ENCODE measurements around the gene TAF15.
A peak's percentile ranks its signal among the peaks of the same experiment; 100 is the strongest.

TAF15 gene

GRCh38 chr17:35875072-35875799 lies 66.0 kb downstream of the TAF15 start:
- DNase-seq, result no peak

GRCh38 chr17:35875800-35876139 lies 66.5 kb downstream of the TAF15 start:
- peak; percentile 60 to 64 for DNase-seq

GRCh38 chr17:35876534-35876933 lies 67.2 kb downstream of the TAF15 start:
- DNase-seq, result no peak

GRCh38 chr17:35877345-35878029 lies 68.2 kb downstream of the TAF15 start:
- DNase-seq, result no peak

GRCh38 chr17:35878361-35878760 lies 69.1 kb downstream of the TAF15 start:
- DNase-seq, result no peak

GRCh38 chr17:35879773-35880654 lies 70.7 kb downstream of the TAF15 start, which contains the start of gene CCL5:
CCL5 (minus strand) TSS chr17:35880360.
- peak; percentile 82 to 83 for DNase-seq

- no peak for DNase-seq
Observed at GRCh38 chr17:35889241-35889640, 80.0 kb downstream of the TAF15 start.

- no peak for DNase-seq
Observed at GRCh38 chr17:35889818-35890773, 80.8 kb downstream of the TAF15 start.

- DNase-seq, result no peak
Observed at GRCh38 chr17:35890774-35891155, 81.5 kb downstream of the TAF15 start.

- no peak for DNase-seq
Observed at GRCh38 chr17:35891269-35891668, 82.0 kb downstream of the TAF15 start.

GRCh38 chr17:35892091-35893035 lies 83.1 kb downstream of the TAF15 start:
- DNase-seq, result no peak

GRCh38 chr17:35893751-35894150 lies 84.5 kb downstream of the TAF15 start:
- DNase-seq, result no peak

- DNase-seq, result no peak
Observed at GRCh38 chr17:35894206-35894605, 84.9 kb downstream of the TAF15 start.

- peak; percentile 90 to 92 for DNase-seq
Observed at GRCh38 chr17:35895636-35896587, 86.6 kb downstream of the TAF15 start.
